Measurements from ENCODE around the gene SUV39H2.
"Not testable (repeated sequence)": the region's sequence is repeated elsewhere in the genome, so short reads cannot be mapped to it uniquely, and the experiment has no call there.

SUV39H2 gene

GRCh38 chr10:14916600-14916999 lies 37.9 kb downstream of the SUV39H2 start:
- H3K4me3 ChIP-seq (ENCODE audit: low read length), result no peak overlapping the region
- no peaks in the 10 kb centered on the region for H3K4me1 ChIP-seq (ENCODE audit: insufficient read depth, low read length)
- H3K27ac ChIP-seq (ENCODE audit: low read length), result no peak overlapping the region
- no peak overlapping the region for H3K9ac ChIP-seq (ENCODE audit: low read depth, low read length)
- peaks cover 81% of the 10 kb centered on the region for H3K36me3 ChIP-seq (ENCODE audit: insufficient read depth, low read depth, low read length)
- H3K9me3 ChIP-seq (ENCODE audit: insufficient read depth, low read depth, low read length), result peaks cover 56% of the 10 kb centered on the region
- no peaks in the 10 kb centered on the region for H3K27me3 ChIP-seq (ENCODE audit: insufficient read depth, low read length)

GRCh38 chr10:14917827-14918226 lies 39.2 kb downstream of the SUV39H2 start:
- Histone ChIP-seq H3K27ac (ENCODE audit: low read length) (no peak overlapping the region), H3K36me3 (ENCODE audit: insufficient read depth, low read depth, low read length) (peaks cover 83% of the 10 kb centered on the region), H3K4me1 (ENCODE audit: insufficient read depth, low read length) (no peaks in the 10 kb centered on the region)

GRCh38 chr10:14918964-14919363 lies 40.3 kb downstream of the SUV39H2 start:
- Histone ChIP-seq H3K9ac (ENCODE audit: low read depth, low read length) (no peak overlapping the region), H3K9me3 (ENCODE audit: insufficient read depth, low read depth, low read length) (peaks cover 42% of the 10 kb centered on the region), H3K27ac (ENCODE audit: low read length) (no peak overlapping the region), H3K4me3 (ENCODE audit: low read length) (no peak overlapping the region), H3K4me1 (ENCODE audit: insufficient read depth, low read length) (no peaks in the 10 kb centered on the region), H3K36me3 (ENCODE audit: insufficient read depth, low read depth, low read length) (peaks cover 76% of the 10 kb centered on the region), H3K27me3 (ENCODE audit: insufficient read depth, low read length) (no peaks in the 10 kb centered on the region)

More at GRCh38 chr10:14917827-14918226, 39.2 kb downstream of the SUV39H2 start:
- Histone ChIP-seq H3K9me3 (ENCODE audit: insufficient read depth, low read depth, low read length) (peaks cover 51% of the 10 kb centered on the region), H3K9ac (ENCODE audit: low read depth, low read length) (no peak overlapping the region), H3K27me3 (ENCODE audit: insufficient read depth, low read length) (no peaks in the 10 kb centered on the region), H3K4me3 (ENCODE audit: low read length) (no peak overlapping the region)

- no peak overlapping the region for H3K4me3 ChIP-seq (ENCODE audit: low read length)
- H3K9me3 ChIP-seq (ENCODE audit: insufficient read depth, low read depth, low read length), result no peaks in the 10 kb centered on the region; the same call in 1 of the 2 replicates
- H3K4me1 ChIP-seq (ENCODE audit: insufficient read depth, low read length), result no peaks in the 10 kb centered on the region
- H3K27ac ChIP-seq (ENCODE audit: low read length), result no peak overlapping the region
- no peaks in the 10 kb centered on the region for H3K27me3 ChIP-seq (ENCODE audit: insufficient read depth, low read length)
- peaks cover 71% of the 10 kb centered on the region for H3K36me3 ChIP-seq (ENCODE audit: insufficient read depth, low read depth, low read length)
- H3K9ac ChIP-seq (ENCODE audit: low read depth, low read length), result no peak overlapping the region
These were observed 45.3 kb downstream of the SUV39H2 start for GRCh38 chr10:14924013-14924412.

- H3K27me3 ChIP-seq (ENCODE audit: insufficient read depth, low read length), result no peaks in the 10 kb centered on the region
- H3K4me1 ChIP-seq (ENCODE audit: insufficient read depth, low read length), result no peaks in the 10 kb centered on the region
- H3K27ac ChIP-seq (ENCODE audit: low read length), result no peak overlapping the region
- H3K9me3 ChIP-seq (ENCODE audit: insufficient read depth, low read depth, low read length), result no peaks in the 10 kb centered on the region
- H3K36me3 ChIP-seq (ENCODE audit: insufficient read depth, low read depth, low read length), result peaks cover 64% of the 10 kb centered on the region
- no peak overlapping the region for H3K4me3 ChIP-seq (ENCODE audit: low read length)
- H3K9ac ChIP-seq (ENCODE audit: low read depth, low read length), result no peak overlapping the region
These were observed 46.6 kb downstream of the SUV39H2 start for GRCh38 chr10:14925268-14925667.

- Histone ChIP-seq H3K36me3 (ENCODE audit: insufficient read depth, low read depth, low read length) (peaks cover 70% of the 10 kb centered on the region), H3K4me1 (ENCODE audit: insufficient read depth, low read length) (no peaks in the 10 kb centered on the region), H3K9ac (ENCODE audit: low read depth, low read length) (no peak overlapping the region), H3K9me3 (ENCODE audit: insufficient read depth, low read depth, low read length) (no peaks in the 10 kb centered on the region), H3K4me3 (ENCODE audit: low read length) (no peak overlapping the region), H3K27me3 (ENCODE audit: insufficient read depth, low read length) (no peaks in the 10 kb centered on the region), H3K27ac (ENCODE audit: low read length) (no peak overlapping the region)
These were observed 47.4 kb downstream of the SUV39H2 start for GRCh38 chr10:14926061-14926470.

- H3K4me1 ChIP-seq (ENCODE audit: insufficient read depth, low read length), result no peaks in the 10 kb centered on the region
- H3K4me3 ChIP-seq (ENCODE audit: low read length), result no peak overlapping the region
- H3K9me3 ChIP-seq (ENCODE audit: insufficient read depth, low read depth, low read length), result no peaks in the 10 kb centered on the region
- peaks cover 69% of the 10 kb centered on the region for H3K36me3 ChIP-seq (ENCODE audit: insufficient read depth, low read depth, low read length)
- H3K9ac ChIP-seq (ENCODE audit: low read depth, low read length), result no peak overlapping the region
- no peaks in the 10 kb centered on the region for H3K27me3 ChIP-seq (ENCODE audit: insufficient read depth, low read length)
- H3K27ac ChIP-seq (ENCODE audit: low read length), result no peak overlapping the region
These were observed 48.2 kb downstream of the SUV39H2 start for GRCh38 chr10:14926722-14927416.

GRCh38 chr10:14930610-14931009 lies 51.9 kb downstream of the SUV39H2 start:
- Histone ChIP-seq H3K9ac (ENCODE audit: low read depth, low read length) (no peak overlapping the region), H3K27ac (ENCODE audit: low read length) (no peak overlapping the region), H3K36me3 (ENCODE audit: insufficient read depth, low read depth, low read length) (peaks cover 79% of the 10 kb centered on the region), H3K27me3 (ENCODE audit: insufficient read depth, low read length) (no peaks in the 10 kb centered on the region), H3K9me3 (ENCODE audit: insufficient read depth, low read depth, low read length) (no peaks in the 10 kb centered on the region), H3K4me1 (ENCODE audit: insufficient read depth, low read length) (no peaks in the 10 kb centered on the region), H3K4me3 (ENCODE audit: low read length) (no peak overlapping the region)

- Histone ChIP-seq H3K36me3 (ENCODE audit: insufficient read depth, low read depth, low read length) (peaks cover 45% of the 10 kb centered on the region), H3K9me3 (ENCODE audit: insufficient read depth, low read depth, low read length) (no peaks in the 10 kb centered on the region), H3K9ac (ENCODE audit: low read depth, low read length) (no peak overlapping the region), H3K27me3 (ENCODE audit: insufficient read depth, low read length) (no peaks in the 10 kb centered on the region), H3K4me3 (ENCODE audit: low read length) (no peak overlapping the region), H3K27ac (ENCODE audit: low read length) (no peak overlapping the region), H3K4me1 (ENCODE audit: insufficient read depth, low read length) (no peaks in the 10 kb centered on the region)
These were observed 57.9 kb downstream of the SUV39H2 start for GRCh38 chr10:14936584-14936983.

GRCh38 chr10:14938971-14939370 lies 60.3 kb downstream of the SUV39H2 start:
- not testable (repeated sequence) for H3K4me1 ChIP-seq (ENCODE audit: insufficient read depth, low read length); H3K4me3 ChIP-seq (ENCODE audit: low read length); H3K27ac ChIP-seq (ENCODE audit: low read length); H3K27me3 ChIP-seq (ENCODE audit: insufficient read depth, low read length); H3K9ac ChIP-seq (ENCODE audit: low read depth, low read length); H3K9me3 ChIP-seq (ENCODE audit: insufficient read depth, low read depth, low read length)
- peaks cover 36% of the 10 kb centered on the region for H3K36me3 ChIP-seq (ENCODE audit: insufficient read depth, low read depth, low read length)

GRCh38 chr10:14942147-14942949 lies 63.7 kb downstream of the SUV39H2 start:
- not testable (repeated sequence) for H3K9ac ChIP-seq (ENCODE audit: low read depth, low read length); H3K27me3 ChIP-seq (ENCODE audit: insufficient read depth, low read length); H3K9me3 ChIP-seq (ENCODE audit: insufficient read depth, low read depth, low read length); H3K27ac ChIP-seq (ENCODE audit: low read length); H3K4me1 ChIP-seq (ENCODE audit: insufficient read depth, low read length); H3K4me3 ChIP-seq (ENCODE audit: low read length)
- H3K36me3 ChIP-seq (ENCODE audit: insufficient read depth, low read depth, low read length), result peaks cover 42% of the 10 kb centered on the region

GRCh38 chr10:14942950-14943338 lies 64.3 kb downstream of the SUV39H2 start:
- not testable (repeated sequence) for H3K9me3 ChIP-seq (ENCODE audit: insufficient read depth, low read depth, low read length); H3K4me1 ChIP-seq (ENCODE audit: insufficient read depth, low read length); H3K9ac ChIP-seq (ENCODE audit: low read depth, low read length); H3K27me3 ChIP-seq (ENCODE audit: insufficient read depth, low read length); H3K4me3 ChIP-seq (ENCODE audit: low read length); H3K27ac ChIP-seq (ENCODE audit: low read length)
- peaks cover 46% of the 10 kb centered on the region for H3K36me3 ChIP-seq (ENCODE audit: insufficient read depth, low read depth, low read length)
